GM12878 (cell line): Measurements from ENCODE around the gene GARNL3. TPM values are rescaled to one million over a fixed set of nuclear protein-coding genes. Genes with fewer than 3 reads are reported as not detected.
A peak's percentile ranks its signal among the peaks of the same experiment; 100 is the strongest.

Source experiments
- BCL11A ChIP-seq: IDR thresholded peaks from 2 replicates; pipeline ENCODE4 v1.6.1; 2011; ENCODE audit warnings: low read depth, low read length
- CBX3 ChIP-seq: fragments of 200-600 bp; sonication (generic); IDR thresholded peaks from 2 replicates; pipeline ENCODE4 v1.6.1; 2016; ENCODE audit warnings: low read depth, borderline replicate concordance
- CHD1 ChIP-seq: IDR thresholded peaks from 2 replicates; pipeline ENCODE4 v1.6.1; 2012; ENCODE audit warnings: low read depth, low read length, improper control_type of control experiment
- CHD4 ChIP-seq: fragments of 200-600 bp; sonication (generic); IDR thresholded peaks from 2 replicates; pipeline ENCODE4 v1.6.1; 2016; ENCODE audit warnings: mild to moderate bottlenecking
- DPF2 ChIP-seq: fragments of 450-650 bp; IDR thresholded peaks from 2 replicates; pipeline ENCODE4 v1.6.1; 2017; ENCODE audit warnings: mild to moderate bottlenecking
- E4F1 ChIP-seq: fragments of 450-650 bp; IDR thresholded peaks from 2 replicates; pipeline ENCODE4 v1.6.1; 2018; ENCODE audit warnings: borderline replicate concordance, mild to moderate bottlenecking; ENCODE audit not compliant: partially characterized antibody
- EP300 ChIP-seq, 2 experiments: fragments of 150-350 bp in 1 of 2; IDR thresholded peaks; 2 replicates each; pipeline ENCODE4 v1.6.1; 2011 to 2012; ENCODE audit warnings: low read depth in 2 of 2, low read length in 2 of 2, borderline replicate concordance in 1 of 2, improper control_type of control experiment in 1 of 2, inconsistent platforms in 1 of 2; ENCODE audit not compliant: control insufficient read depth in 1 of 2
- GATAD2B ChIP-seq: fragments of 450-650 bp; conservative IDR thresholded peaks from 2 replicates; pipeline ENCODE4 v1.6.1; 2017; ENCODE audit warnings: low read depth, mild to moderate bottlenecking, moderate library complexity
- IRF3 ChIP-seq: fragments of 450-650 bp; IDR thresholded peaks from 2 replicates; pipeline ENCODE4 v1.6.1; 2014; ENCODE audit warnings: mild to moderate bottlenecking
- MYB ChIP-seq: fragments of 150-350 bp; IDR thresholded peaks from 2 replicates; pipeline ENCODE4 v1.6.1; 2014; ENCODE audit warnings: mild to moderate bottlenecking, low read depth, low read length, borderline replicate concordance
- NR2C1 ChIP-seq: fragments of 450-650 bp; IDR thresholded peaks from 2 replicates; pipeline ENCODE4 v1.6.1; 2017; ENCODE audit warnings: antibody characterized with exemption, mild to moderate bottlenecking, moderate library complexity
- NR2F1 ChIP-seq: fragments of 450-650 bp; conservative IDR thresholded peaks from 2 replicates; pipeline ENCODE4 v1.6.1; 2017; ENCODE audit warnings: mild to moderate bottlenecking
- SMAD1 ChIP-seq: fragments of 450-650 bp; IDR thresholded peaks from 2 replicates; pipeline ENCODE4 v1.6.1; 2018; ENCODE audit warnings: mild to moderate bottlenecking, low read depth; ENCODE audit not compliant: partially characterized antibody
- SUPT20H ChIP-seq: IDR thresholded peaks from 2 replicates; pipeline ENCODE4 v1.6.1; 2011; ENCODE audit warnings: low read depth, mild to moderate bottlenecking, low read length, moderate library complexity, borderline replicate concordance; ENCODE audit not compliant: control insufficient read depth
- ZNF274 ChIP-seq: IDR thresholded peaks from one replicate; pipeline ENCODE4 v1.8.0; 2011; ENCODE audit not compliant: insufficient read length, insufficient read depth
- polyA plus RNA-seq, 11 experiments: library from polyadenylated mRNA; depleted of rRNA in 4 of 11; unstranded in 6 of 11; stranded (reverse) in 5 of 11; fragments of >200 nt; fragmentation: Nextera tagmentation in 4 of 11; fragmentation: Illumina TruSeq in 1 of 11; extraction: Ambion mirVana in 4 of 11; extraction: Trizol in 1 of 11; gene quantifications; 1 replicate in 1 of 11; 2 replicates in 10 of 11; pipeline versions ENCODE4 v1.2.1 to v1.2.3, GENCODE V29; 2011 to 2016; ENCODE audit warnings: inconsistent platforms in 2 of 11, missing spikeins in 2 of 11, low read depth in 1 of 11
- total RNA-seq, 4 experiments: library from RNA; depleted of rRNA in 3 of 4; stranded (reverse); fragments of >200 nt in 3 of 4; fragmentation: Illumina TruSeq in 1 of 4; extraction: Trizol in 1 of 4; gene quantifications; 2 replicates each; pipeline versions ENCODE4 v1.2.1 to v1.2.3, GENCODE V29; 2013 to 2021

The GARNL3 gene
- total and polyA plus RNA-seq, 10 of the 15 experiments (the other 5 are each of a cell fraction or from before 2014, with no cell fraction given): 0.89 to 13.2 (median 6.3) TPM

GRCh38 chr9:127396253-127396807 is 131.8 kb downstream of the GARNL3 start (continued):
- TF ChIP-seq GATAD2B: 0 out of 2 replicates have a peak, but pooled peaks have one; percentile 17
- no peak for TF ChIP-seq SMAD1
- TF ChIP-seq EP300 (IDR thresholded peaks at IDR 0.05; ENCODE audit: borderline replicate concordance in 1 of 2, control insufficient read depth in 1 of 2, low read depth in 2 of 2, low read length in 2 of 2): no peak
- no peak for TF ChIP-seq ZNF274
- TF ChIP-seq CHD4: no peak
- TF ChIP-seq MYB: no peak
- TF ChIP-seq E4F1: no peak
- TF ChIP-seq DPF2: 0 out of 2 replicates have a peak, but pooled peaks have one; percentile 33
- no peak; the same call in 1 of the 2 replicates for TF ChIP-seq NR2F1
- no peak for TF ChIP-seq NR2C1
- no peak for TF ChIP-seq SUPT20H
- TF ChIP-seq CBX3: no peak
- no peak for TF ChIP-seq CHD1
- TF ChIP-seq BCL11A: no peak
- TF ChIP-seq IRF3: no peak
